Lower leg skin (tissue), 3 donors: ENCODE measurements around the gene HNMT.

Experiments
- POLR2A ChIP-seq, 2 donors: fragments of 450-650 bp; IDR thresholded peaks; one replicate each; pipeline ENCODE4 v1.6.1; 2016 to 2017; ENCODE audit warnings: antibody characterized with exemption in 2 of 2, mild to moderate bottlenecking in 1 of 2, moderate library complexity in 1 of 2
- TF ChIP-seq, protein P1 (sequence below), 3 donors: fragments of 450-650 bp; IDR thresholded peaks; one replicate each; pipeline ENCODE4 v1.5.1; 2016; ENCODE audit warnings: antibody characterized with exemption in 3 of 3, mild to moderate bottlenecking in 3 of 3, moderate library complexity in 2 of 3

GRCh38 chr2:138035608-138036217, 71.4 kb downstream of the HNMT start:
- TF ChIP-seq, protein P1, sequence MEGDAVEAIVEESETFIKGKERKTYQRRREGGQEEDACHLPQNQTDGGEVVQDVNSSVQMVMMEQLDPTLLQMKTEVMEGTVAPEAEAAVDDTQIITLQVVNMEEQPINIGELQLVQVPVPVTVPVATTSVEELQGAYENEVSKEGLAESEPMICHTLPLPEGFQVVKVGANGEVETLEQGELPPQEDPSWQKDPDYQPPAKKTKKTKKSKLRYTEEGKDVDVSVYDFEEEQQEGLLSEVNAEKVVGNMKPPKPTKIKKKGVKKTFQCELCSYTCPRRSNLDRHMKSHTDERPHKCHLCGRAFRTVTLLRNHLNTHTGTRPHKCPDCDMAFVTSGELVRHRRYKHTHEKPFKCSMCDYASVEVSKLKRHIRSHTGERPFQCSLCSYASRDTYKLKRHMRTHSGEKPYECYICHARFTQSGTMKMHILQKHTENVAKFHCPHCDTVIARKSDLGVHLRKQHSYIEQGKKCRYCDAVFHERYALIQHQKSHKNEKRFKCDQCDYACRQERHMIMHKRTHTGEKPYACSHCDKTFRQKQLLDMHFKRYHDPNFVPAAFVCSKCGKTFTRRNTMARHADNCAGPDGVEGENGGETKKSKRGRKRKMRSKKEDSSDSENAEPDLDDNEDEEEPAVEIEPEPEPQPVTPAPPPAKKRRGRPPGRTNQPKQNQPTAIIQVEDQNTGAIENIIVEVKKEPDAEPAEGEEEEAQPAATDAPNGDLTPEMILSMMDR (IDR thresholded peaks at IDR 0.05), result no peak
- TF ChIP-seq POLR2A (IDR thresholded peaks at IDR 0.05), result no peak
